ENCODE results near the gene METTL2A. TPM values are rescaled to one million over a fixed set of nuclear protein-coding genes. Genes with fewer than 3 reads are reported as not detected.
A peak's percentile ranks its signal among the peaks of the same experiment; 100 is the strongest.
"Not testable (repeated sequence)": the region's sequence is repeated elsewhere in the genome, so short reads cannot be mapped to it uniquely, and the experiment has no call there.

The METTL2A gene
- total and polyA plus RNA-seq, 2 experiments from 2014 or later: 22.9 to 42.3 TPM

- TF ChIP-seq REST (IDR thresholded peaks at IDR 0.05; ENCODE audit: unreplicated experiment) (no peak), NANOG (IDR thresholded peaks at IDR 0.05; ENCODE audit: borderline replicate concordance) (no peak)
Measured at GRCh38 chr17:62456016-62456415, 32.3 kb downstream of the METTL2A start (continued).

GRCh38 chr17:62458483-62458882, 34.8 kb downstream of the METTL2A start:
- H3K36me3 ChIP-seq (ENCODE audit: insufficient read depth); H3K4me3 ChIP-seq; H2AFZ ChIP-seq; ATAC-seq; DNase-seq (ENCODE audit: low spot score); H3K27ac ChIP-seq (ENCODE audit: low read depth); H3K27me3 Mint-ChIP-seq (ENCODE audit: insufficient read depth, low read depth, poor library complexity); H3K4me3 Mint-ChIP-seq; H3K9me3 Mint-ChIP-seq; H3K4me1 ChIP-seq (ENCODE audit: insufficient read depth); H3K4me1 Mint-ChIP-seq; H3K9me2 ChIP-seq (ENCODE audit: insufficient read depth); H3K36me3 Mint-ChIP-seq (ENCODE audit: low read depth); H3K4me2 ChIP-seq; H3K79me2 ChIP-seq (replicated peaks; ENCODE audit: insufficient read depth); H3K27ac Mint-ChIP-seq; H3F3A ChIP-seq (replicated peaks; ENCODE audit: low read depth); H4K20me1 ChIP-seq (replicated peaks; ENCODE audit: insufficient read depth); H3K27me3 ChIP-seq (ENCODE audit: insufficient read depth): not testable (repeated sequence)

GRCh38 chr17:62464422-62464821, 40.7 kb downstream of the METTL2A start:
- not testable (repeated sequence) for ATAC-seq; H3K27me3 Mint-ChIP-seq (ENCODE audit: insufficient read depth, low read depth, poor library complexity); H3K4me3 ChIP-seq

GRCh38 chr17:62465271-62465670, 41.6 kb downstream of the METTL2A start:
- H3K27ac Mint-ChIP-seq; H2AFZ ChIP-seq; H3K27me3 Mint-ChIP-seq (ENCODE audit: insufficient read depth, low read depth, poor library complexity); H3K4me3 Mint-ChIP-seq; H3F3A ChIP-seq (replicated peaks; ENCODE audit: low read depth); H3K4me3 ChIP-seq; DNase-seq (ENCODE audit: low spot score); H3K36me3 ChIP-seq (ENCODE audit: insufficient read depth); H3K27ac ChIP-seq (ENCODE audit: low read depth); H3K4me2 ChIP-seq; H3K27me3 ChIP-seq (ENCODE audit: insufficient read depth); H3K79me2 ChIP-seq (replicated peaks; ENCODE audit: insufficient read depth); H4K20me1 ChIP-seq (replicated peaks; ENCODE audit: insufficient read depth); H3K36me3 Mint-ChIP-seq (ENCODE audit: low read depth); ATAC-seq; H3K4me1 ChIP-seq (ENCODE audit: insufficient read depth); H3K4me1 Mint-ChIP-seq; H3K9me2 ChIP-seq (ENCODE audit: insufficient read depth); H3K9me3 Mint-ChIP-seq: not testable (repeated sequence)

More at GRCh38 chr17:62464422-62464821, 40.7 kb downstream of the METTL2A start:
- not testable (repeated sequence) for H3K27ac Mint-ChIP-seq; H3K9me3 Mint-ChIP-seq; H3K9me2 ChIP-seq (ENCODE audit: insufficient read depth); H2AFZ ChIP-seq; H3K27ac ChIP-seq (ENCODE audit: low read depth); H3K4me2 ChIP-seq; H3K4me1 ChIP-seq (ENCODE audit: insufficient read depth); H3K36me3 Mint-ChIP-seq (ENCODE audit: low read depth); H3K4me3 Mint-ChIP-seq; H4K20me1 ChIP-seq (replicated peaks; ENCODE audit: insufficient read depth); DNase-seq (ENCODE audit: low spot score); H3K27me3 ChIP-seq (ENCODE audit: insufficient read depth); H3K4me1 Mint-ChIP-seq; H3K79me2 ChIP-seq (replicated peaks; ENCODE audit: insufficient read depth); H3F3A ChIP-seq (replicated peaks; ENCODE audit: low read depth); H3K36me3 ChIP-seq (ENCODE audit: insufficient read depth)

GRCh38 chr17:62470666-62471379, 47.1 kb downstream of the METTL2A start:
- H3K27me3 Mint-ChIP-seq (ENCODE audit: insufficient read depth, low read depth, poor library complexity); H3F3A ChIP-seq (replicated peaks; ENCODE audit: low read depth); H3K27me3 ChIP-seq (ENCODE audit: insufficient read depth); H3K4me2 ChIP-seq; H3K4me3 ChIP-seq; H3K9me3 Mint-ChIP-seq; H2AFZ ChIP-seq; H3K36me3 Mint-ChIP-seq (ENCODE audit: low read depth); H3K4me1 ChIP-seq (ENCODE audit: insufficient read depth); H3K27ac ChIP-seq (ENCODE audit: low read depth); H4K20me1 ChIP-seq (replicated peaks; ENCODE audit: insufficient read depth); H3K79me2 ChIP-seq (replicated peaks; ENCODE audit: insufficient read depth); H3K9me2 ChIP-seq (ENCODE audit: insufficient read depth); H3K4me3 Mint-ChIP-seq; H3K36me3 ChIP-seq (ENCODE audit: insufficient read depth); H3K27ac Mint-ChIP-seq: not testable (repeated sequence)
- DNase-seq (ENCODE audit: low spot score) (peak; percentile 25), ATAC-seq (peak; percentile 15; the same call in 1 of the 3 replicates)
- H3K4me1 Mint-ChIP-seq: peaks cover 14% of the 10 kb centered on the region

GRCh38 chr17:62471380-62471880, 47.7 kb downstream of the METTL2A start:
- H3K4me1 ChIP-seq (ENCODE audit: insufficient read depth); H2AFZ ChIP-seq; H3F3A ChIP-seq (replicated peaks; ENCODE audit: low read depth); H3K4me3 ChIP-seq; H3K36me3 ChIP-seq (ENCODE audit: insufficient read depth); H3K27ac ChIP-seq (ENCODE audit: low read depth); H3K36me3 Mint-ChIP-seq (ENCODE audit: low read depth); H3K27me3 ChIP-seq (ENCODE audit: insufficient read depth); H3K4me3 Mint-ChIP-seq; H4K20me1 ChIP-seq (replicated peaks; ENCODE audit: insufficient read depth); H3K27me3 Mint-ChIP-seq (ENCODE audit: insufficient read depth, low read depth, poor library complexity); H3K4me2 ChIP-seq; H3K79me2 ChIP-seq (replicated peaks; ENCODE audit: insufficient read depth); H3K9me3 Mint-ChIP-seq; H3K9me2 ChIP-seq (ENCODE audit: insufficient read depth); DNase-seq (ENCODE audit: low spot score): not testable (repeated sequence)
- peak; percentile 11; the same call in 1 of the 3 replicates for ATAC-seq
- H3K27ac Mint-ChIP-seq: peak overlapping the region; percentile 68
- H3K4me1 Mint-ChIP-seq: peaks cover 14% of the 10 kb centered on the region

All from GM23338 (cell line).